KG1 (cell line): ENCODE measurements around the gene CD44.

ENCODE experiments used
- DNase-seq: peaks from one replicate; lab custom pipeline; 2025; lab: John Stamatoyannopoulos, UW

The CD44 gene

DNA sequence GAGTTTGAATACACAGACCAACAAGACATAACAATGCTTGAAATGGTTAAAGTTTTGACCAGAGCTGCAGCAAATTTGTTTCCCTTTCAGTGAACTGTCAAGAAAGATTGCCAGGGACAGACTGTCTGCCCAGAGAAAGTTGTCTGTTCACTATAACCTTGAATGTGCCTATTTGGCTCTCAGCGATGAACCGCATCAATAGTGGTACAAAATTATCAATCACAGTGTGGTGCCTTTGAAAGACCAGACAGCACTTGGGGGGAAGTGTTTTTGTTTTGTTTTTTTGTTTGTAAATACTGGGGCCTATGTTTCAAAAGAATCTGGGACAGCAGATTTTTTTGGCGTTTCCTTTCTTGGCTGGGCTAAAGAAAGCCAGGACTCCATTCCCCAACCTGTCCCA is 123.1 kb downstream of the CD44 start:
- no peak for DNase-seq

DNA sequence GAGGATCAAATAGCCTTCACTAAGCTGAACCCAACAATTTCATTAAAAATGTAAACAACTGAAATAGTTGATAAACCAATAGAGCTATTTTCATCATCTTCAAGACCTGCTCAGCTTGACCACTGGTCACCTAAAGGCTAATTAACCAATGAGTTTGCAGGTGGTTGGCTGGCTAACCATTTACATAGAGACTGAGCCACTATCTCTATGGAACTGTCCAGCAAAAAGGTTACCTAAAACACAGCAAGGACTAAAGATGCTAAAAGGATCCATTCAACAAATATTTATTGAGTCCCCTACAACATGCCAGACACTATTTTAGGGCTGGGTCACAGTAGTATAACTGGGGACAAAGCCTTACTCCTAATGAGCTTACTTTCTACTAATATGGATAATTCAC is 123.8 kb downstream of the CD44 start:
- no peak for DNase-seq

DNA sequence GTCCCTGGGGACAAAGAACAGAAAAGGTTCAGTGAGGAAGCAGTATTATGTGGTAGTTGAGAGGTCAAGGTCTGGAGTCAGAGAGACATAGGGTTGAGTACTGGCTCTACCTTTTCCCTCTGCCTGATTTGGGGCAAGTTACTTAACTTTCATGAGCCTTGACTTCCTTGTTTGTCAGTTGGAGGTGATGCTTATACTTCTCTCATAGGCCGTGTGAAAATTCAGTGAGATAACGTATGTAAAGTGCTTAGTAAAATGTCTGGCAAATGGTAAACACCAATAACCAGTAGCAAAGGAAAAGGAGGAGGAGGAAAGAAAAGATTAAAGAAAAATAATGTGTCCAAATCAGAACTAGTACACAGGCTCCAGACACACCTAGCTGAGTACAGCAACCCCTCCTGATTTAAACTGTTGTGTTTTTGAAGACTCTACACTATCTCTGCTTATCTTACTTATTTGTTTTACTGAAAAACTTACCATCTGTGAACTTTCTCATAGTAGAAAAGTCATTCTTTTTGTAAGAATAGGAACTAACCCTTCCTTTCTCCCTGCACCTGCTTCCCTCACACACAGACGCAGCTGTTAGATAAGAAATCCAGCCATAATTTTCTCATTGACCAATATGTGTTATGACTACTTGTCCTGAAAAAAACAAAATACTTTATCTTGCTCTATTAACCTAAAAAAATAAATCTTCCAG is 126.9 kb downstream of the CD44 start:
- DNase-seq: no peak

DNA sequence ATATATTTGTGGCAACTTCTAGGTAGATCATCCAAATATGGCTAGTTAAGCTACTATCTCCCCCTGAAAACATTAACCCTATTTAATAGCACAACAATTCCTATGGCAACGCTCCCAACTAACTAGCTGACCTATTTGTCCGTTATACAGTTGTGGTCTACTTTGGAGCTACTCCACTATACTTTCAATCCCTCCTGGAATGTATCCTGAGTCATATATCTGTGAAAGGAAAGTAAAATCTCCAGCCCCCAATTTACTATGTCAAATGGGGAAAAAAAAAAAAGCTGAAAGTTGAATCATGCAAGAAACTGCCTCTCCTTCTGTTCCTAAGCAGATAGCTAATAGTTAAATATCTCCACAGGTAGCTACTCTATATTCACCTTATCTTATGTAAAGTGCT is 128.5 kb downstream of the CD44 start:
- DNase-seq: no peak

DNA sequence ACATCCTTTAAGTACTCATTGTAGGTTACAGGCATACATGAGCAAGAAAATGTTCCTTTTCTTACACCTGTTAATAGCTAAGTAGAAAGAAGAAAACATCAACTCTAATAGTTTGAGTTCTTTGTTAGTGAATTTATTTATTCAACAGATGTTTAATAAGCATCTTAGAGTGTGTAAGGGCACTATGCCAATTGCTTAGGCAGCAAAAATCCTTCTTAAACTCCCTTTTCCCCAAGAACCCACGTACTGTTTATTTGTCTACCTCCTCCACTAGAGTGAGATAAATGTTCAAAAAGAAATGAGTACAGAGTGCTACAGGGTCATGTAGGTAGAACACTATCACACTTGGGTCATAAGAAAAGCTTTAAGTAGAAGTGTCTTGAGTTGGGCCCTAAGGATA is 131.4 kb downstream of the CD44 start:
- no peak for DNase-seq

DNA sequence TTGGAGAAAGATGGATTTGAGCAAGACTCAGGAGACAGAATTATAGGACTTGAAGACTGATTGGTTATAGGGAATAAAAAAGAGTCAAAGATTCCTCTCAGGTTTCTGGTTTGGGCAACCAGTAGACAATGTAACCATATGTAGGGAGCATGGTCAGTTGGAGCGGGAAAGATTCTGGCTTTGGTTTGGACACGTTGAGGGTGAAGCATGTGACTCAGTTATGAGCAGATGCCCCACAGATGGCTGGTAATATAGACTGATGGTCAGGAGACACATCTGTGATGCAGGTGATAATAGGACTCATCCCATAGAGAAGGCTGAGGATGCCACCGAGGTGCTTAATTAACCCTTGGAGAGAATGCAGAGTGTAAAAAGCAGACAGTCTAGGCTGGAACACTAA is 132.1 kb downstream of the CD44 start:
- DNase-seq: no peak

DNA sequence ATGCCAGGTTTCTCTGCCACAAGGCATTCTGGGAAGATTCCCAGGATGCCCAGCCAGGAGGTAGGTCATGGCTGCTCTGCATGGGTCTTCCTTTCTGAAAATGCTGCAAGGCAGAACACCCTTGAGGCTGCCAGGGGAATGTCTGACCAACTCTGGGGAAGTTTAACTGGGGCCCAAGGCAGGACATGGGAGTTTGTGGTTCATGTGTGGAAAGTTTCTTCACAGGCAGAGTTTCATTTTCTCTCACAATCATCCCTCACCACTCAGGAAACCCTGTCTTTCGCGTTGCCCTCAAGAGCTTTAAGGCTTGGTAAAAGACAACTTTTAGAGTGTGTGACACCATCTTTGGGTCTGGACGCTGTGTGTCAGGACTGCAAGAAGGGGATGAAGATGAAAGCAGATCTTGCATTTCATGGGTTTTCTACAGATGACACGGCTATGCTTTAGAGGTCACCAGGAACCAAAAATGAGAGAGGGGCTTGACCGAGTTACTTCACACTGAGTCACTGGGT is 133.5 kb downstream of the CD44 start:
- DNase-seq: no peak

DNA sequence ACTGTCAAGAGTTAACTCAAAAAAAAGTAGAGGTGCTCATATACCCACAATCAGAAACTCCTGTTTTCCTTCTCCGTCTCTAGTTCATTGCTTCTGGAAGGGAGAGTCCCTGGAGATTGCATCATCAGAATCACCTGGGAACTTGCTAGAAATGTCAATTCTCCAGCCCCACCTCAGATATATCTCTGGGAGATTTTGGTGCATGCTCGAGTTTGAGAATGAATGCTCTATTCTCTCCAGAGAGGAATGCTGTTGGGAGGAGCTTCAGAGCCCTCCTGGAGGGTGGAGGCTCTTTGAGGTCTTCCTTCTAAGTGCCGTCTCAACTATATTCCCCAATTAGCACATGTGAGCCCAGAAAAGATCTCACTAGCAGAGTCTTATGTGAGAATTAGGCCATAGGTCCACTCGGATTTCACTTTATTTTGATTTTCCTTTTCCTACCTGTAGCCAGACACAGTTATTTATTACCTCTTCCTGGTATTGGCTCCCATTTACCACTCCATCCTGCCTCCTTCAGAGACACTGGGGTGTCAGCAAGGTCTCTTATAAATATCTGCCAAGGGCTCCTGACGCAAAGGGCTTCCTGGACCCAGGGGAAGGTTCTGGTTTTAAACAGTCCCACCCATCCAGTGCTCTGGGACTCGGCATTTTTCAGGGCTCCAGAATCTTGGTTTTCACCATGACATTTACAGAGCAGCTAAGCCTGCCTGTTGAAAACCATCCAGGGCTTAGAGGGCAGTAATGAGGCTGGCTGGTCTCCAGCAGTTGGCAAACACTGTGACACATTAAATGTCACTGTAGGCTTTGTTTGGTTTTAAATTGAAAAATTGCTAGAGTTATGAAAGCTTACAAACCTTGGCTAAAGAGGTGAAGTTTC is 136.2 kb downstream of the CD44 start:
- DNase-seq: no peak

DNA sequence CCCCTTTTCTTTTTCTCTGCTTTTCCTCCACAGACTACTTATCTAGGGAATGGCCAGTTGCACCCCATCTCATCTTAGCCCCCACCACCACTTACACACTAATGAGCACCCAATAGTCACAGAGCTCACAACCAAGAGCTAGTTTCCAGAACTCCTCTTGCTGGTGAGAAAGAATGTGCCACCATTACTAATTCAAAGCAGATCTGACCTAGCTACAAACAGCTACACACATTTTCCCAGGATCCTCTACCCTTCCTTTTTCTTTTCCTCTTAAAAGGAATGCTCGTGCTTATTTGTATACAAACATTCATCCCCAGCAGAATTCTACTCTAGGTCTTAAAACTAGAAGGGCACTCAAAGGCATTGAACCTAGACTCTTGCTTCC is 136.8 kb downstream of the CD44 start:
- DNase-seq: no peak

DNA sequence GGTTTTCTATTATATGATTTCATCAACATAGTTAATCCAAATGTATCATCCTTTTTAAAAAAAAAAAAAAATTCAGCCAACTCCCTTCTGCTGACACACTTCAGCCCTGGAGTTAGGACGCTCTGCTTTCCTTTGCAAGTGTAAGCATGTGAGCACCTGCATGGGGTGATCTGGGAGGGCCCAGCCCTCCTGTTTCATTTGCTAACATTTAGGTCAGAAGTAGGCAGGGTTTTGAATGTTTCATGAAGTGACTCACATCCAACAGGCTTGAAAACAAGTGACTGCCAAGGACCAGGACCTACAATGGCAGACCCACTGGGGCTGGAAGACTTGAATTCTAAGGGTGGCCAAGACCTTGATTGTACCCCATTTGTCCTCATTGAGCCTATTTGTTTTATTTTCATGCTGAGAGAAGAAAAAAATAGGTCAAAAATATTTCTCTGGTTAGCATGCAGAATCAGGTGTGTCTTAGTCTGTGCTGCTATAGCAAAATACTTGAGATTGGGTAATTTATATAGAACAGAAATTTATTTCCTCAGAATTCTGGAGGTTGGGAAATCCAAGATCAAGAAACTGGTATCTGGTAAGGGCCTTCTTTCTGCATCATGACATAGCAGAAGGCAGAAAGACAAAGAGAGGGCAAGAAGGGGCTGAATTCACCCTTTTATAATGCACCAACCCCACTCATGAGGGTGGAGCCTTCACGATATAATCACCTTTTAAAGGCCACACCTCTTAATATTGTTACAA is 137.6 kb downstream of the CD44 start:
- no peak for DNase-seq

DNA sequence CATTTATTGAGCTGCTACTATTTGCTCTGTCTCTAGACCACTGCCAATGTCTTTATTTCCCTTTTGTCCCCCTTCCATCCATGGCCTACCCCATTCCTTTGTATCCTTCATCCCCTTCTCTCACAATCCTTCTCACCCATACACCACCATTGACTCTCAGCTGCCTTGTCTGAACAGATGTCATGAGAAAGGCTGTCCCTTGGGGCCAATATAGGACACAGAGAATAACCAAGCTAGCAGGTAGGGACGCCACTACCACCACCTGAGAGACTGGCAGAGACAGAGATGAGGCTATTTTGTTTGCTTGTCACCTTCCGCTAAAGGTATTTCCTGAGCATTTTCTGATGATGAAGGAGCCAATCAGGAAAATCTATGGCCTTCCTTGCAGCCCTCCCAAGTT is 138.9 kb downstream of the CD44 start:
- no peak for DNase-seq

DNA sequence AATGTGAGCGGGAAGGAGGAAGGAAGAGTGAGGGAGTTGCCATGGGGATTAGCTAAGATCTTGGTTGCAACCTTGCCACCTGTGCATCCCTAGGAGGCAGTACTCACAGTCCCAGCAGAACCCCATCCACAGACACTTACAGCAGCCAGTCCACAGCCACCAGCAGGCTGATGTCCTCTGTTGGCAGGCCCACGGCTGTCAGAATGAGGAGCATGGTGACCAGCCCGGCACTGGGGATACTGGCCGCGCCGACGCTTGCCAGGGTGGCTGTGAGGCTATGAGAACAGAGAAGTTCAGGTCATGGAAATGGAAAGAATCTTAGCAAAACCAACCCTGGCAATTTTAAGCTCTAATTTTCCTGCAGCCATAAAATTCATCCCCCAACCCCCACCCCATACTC is 141.8 kb downstream of the CD44 start:
- DNase-seq: no peak

DNA sequence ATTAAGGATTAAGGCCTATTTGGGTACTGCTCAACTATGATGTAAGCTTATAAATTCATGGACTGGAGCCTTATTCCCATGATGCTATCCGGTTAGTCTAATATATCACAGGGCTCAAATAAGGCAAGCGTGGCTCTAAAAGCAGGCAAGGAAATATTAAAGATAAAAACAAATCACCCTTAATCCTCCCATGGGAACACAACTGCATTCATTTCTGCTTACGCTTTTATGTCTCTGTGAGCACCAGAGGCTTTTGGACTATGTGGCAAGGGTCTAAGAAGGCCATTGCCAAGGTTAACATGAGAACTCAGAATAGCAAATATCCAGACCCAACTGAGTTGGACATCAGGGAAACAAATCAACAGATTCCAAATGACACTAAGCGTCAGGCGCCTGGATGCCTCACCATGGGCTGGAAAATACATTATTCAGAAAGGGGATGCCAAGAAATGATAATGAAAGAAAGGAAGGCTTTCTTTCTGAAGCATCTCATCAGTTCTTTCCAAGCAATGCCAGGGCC is 142.3 kb downstream of the CD44 start:
- no peak for DNase-seq
